Measurements from ENCODE around the gene SMG9. TPM values are rescaled to one million over a fixed set of nuclear protein-coding genes. Genes with fewer than 3 reads are reported as not detected.

The SMG9 gene
- total RNA-seq, 1 experiment from 2014 or later: 23.4 TPM

- no peak for DNase-seq (ENCODE audit: low read depth)
- in situ Hi-C loops (cut with HindIII; ENCODE audit: low pct_unique_long_range_greater_than_20kb, low sequenced_read_pairs): no loop called here
Observed at GRCh38 chr19:43735957-43736356, 18.8 kb downstream of the SMG9 start.

- in situ Hi-C loops (cut with HindIII; ENCODE audit: low pct_unique_long_range_greater_than_20kb, low sequenced_read_pairs): no loop called here
- DNase-seq (ENCODE audit: low read depth): no peak
Observed at GRCh38 chr19:43735013-43735412, 19.7 kb downstream of the SMG9 start.

DNA sequence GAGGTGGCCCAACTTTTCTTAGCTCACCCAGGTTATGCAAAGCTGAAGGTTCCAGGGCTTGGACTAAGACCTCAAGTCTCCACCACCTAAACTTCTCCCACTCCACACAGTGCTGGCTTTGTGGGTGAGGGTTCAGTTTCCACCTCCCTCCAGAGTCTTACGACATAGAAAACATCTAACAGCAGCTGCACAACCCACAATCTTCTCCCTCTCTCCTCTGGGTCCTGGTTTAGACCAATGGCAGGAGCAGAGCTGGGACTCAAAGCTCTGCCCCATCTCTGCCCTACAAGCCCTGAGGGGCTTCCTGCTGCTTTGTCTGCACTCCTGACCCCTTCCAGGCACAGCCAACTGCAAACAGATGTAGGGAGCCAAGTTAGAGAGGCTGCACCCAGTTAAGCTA lies 22.9 kb downstream of the SMG9 start:
- no peak for DNase-seq (ENCODE audit: low read depth)
- in situ Hi-C loops (cut with HindIII; ENCODE audit: low pct_unique_long_range_greater_than_20kb, low sequenced_read_pairs): no loop called here

DNA sequence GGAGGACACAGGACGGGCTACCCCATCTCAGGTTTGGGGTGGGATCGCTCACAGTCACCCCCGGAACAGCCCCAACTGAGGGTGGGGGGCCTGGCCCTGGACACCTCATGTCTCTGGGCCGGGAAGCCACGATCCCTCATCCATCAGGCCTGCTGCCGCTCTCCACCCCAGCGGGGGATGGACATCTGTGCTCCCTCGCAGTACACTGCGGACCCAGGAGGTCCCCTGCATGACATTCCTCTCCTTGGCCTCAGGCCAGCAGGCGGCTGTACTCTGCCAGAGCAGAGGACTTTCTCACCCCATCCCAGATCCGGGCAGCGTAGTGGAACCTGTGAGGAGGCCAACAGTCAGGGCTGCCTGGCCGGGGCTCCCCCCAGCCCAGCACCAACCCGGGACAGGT lies 23.4 kb downstream of the SMG9 start:
- in situ Hi-C loops (cut with HindIII; ENCODE audit: low pct_unique_long_range_greater_than_20kb, low sequenced_read_pairs): no loop called here
- no peak for DNase-seq (ENCODE audit: low read depth)

- DNase-seq (ENCODE audit: low read depth): no peak
- in situ Hi-C loops (cut with HindIII; ENCODE audit: low pct_unique_long_range_greater_than_20kb, low sequenced_read_pairs): no loop called here
Observed at GRCh38 chr19:43729919-43730318, 24.8 kb downstream of the SMG9 start.

DNA sequence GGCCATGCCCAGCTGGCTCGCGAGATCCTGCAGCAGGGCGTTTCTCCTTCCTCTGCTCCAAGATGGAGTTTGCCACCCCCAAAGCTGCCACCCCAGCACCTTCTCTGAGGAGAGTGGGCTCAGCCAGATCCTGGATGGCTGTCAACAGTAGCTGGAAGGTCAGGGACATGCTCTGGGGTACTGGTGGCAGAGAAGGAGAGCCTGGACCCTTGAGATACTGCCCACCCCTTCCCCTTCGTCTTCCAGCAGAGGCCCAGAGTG lies 27.2 kb downstream of the SMG9 start:
- in situ Hi-C loops (cut with HindIII; ENCODE audit: low pct_unique_long_range_greater_than_20kb, low sequenced_read_pairs): no loop called here
- DNase-seq (ENCODE audit: low read depth): no peak

GRCh38 chr19:43726736-43727592 lies 27.8 kb downstream of the SMG9 start:
- in situ Hi-C loops (cut with HindIII; ENCODE audit: low pct_unique_long_range_greater_than_20kb, low sequenced_read_pairs): no loop called here

DNA sequence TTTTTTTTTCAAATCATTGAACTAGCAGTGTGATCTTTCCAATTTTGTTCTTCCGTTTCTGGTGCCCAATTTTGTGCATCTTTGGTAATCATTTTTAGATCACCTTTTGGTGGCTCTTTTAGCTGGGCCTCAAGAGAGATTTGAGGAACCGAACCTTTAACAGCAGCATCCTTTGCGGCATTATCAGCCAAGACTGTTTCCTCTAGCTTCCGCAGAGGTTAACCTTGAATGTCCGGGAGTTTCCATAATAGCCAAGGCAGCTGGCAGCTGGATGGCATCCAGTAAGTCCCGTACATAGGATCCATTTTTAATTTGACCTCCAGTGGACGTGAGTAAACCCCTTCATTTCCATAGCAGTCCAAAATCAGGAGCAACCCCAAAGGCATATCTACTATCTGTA lies 29.3 kb downstream of the SMG9 start:
- in situ Hi-C loops (cut with HindIII; ENCODE audit: low pct_unique_long_range_greater_than_20kb, low sequenced_read_pairs): no loop called here
- DNase-seq (ENCODE audit: low read depth): no peak

More at GRCh38 chr19:43726736-43727592, 27.8 kb downstream of the SMG9 start:
- no peak for DNase-seq (ENCODE audit: low read depth)

GRCh38 chr19:43724896-43725295 lies 29.9 kb downstream of the SMG9 start:
- in situ Hi-C loops (cut with HindIII; ENCODE audit: low pct_unique_long_range_greater_than_20kb, low sequenced_read_pairs): no loop called here
- no peak for DNase-seq (ENCODE audit: low read depth)

DNA sequence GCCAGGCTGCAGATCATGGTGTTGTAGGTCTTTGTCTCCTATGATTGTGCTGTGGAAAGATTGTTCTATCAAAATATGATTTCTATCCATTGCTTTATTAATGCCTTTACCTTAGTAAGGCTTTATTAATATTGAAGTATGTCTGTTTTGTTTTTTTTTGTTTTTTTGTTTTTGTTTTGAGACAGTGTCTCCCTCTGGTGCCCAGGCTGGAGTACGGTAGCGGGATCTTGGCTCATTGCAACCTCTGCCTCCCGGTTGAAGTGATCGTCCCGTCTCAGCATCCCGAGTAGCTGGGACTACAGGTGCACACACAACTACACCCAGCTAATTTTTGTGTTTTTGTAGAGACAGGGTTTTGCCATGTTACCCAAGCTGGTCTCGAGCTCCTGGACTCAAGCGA lies 31.2 kb downstream of the SMG9 start:
- DNase-seq (ENCODE audit: low read depth): no peak
- in situ Hi-C loops (cut with HindIII; ENCODE audit: low pct_unique_long_range_greater_than_20kb, low sequenced_read_pairs): no loop called here

- in situ Hi-C loops (cut with HindIII; ENCODE audit: low pct_unique_long_range_greater_than_20kb, low sequenced_read_pairs): no loop called here
Observed at GRCh38 chr19:43721469-43722048, 33.2 kb downstream of the SMG9 start.

GRCh38 chr19:43720936-43721335 lies 33.8 kb downstream of the SMG9 start:
- in situ Hi-C loops (cut with HindIII; ENCODE audit: low pct_unique_long_range_greater_than_20kb, low sequenced_read_pairs): no loop called here
- DNase-seq (ENCODE audit: low read depth): no peak

More at GRCh38 chr19:43721469-43722048, 33.2 kb downstream of the SMG9 start:
- DNase-seq (ENCODE audit: low read depth): no peak

DNA sequence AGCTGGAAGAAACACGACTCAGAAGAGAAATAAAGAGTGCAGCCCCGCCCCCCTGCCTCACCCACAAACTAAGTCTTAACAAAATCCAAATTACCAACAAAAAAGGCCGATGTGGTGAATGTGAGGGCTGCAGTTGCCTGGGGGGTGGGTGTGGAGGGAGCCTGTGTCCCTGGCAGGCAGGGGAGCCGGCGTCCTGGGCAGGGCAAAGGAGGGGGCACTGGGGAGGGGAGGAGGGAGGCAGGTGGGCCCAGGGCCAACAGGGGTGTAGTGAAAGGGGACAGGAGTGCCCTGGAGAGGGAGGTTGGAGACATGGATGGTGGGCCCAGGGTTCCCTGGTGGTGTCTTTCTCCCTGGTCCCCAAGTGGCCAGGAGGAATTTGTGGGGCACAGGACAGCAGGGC lies 34.8 kb downstream of the SMG9 start:
- no peak for DNase-seq (ENCODE audit: low read depth)
- in situ Hi-C loops (cut with HindIII; ENCODE audit: low pct_unique_long_range_greater_than_20kb, low sequenced_read_pairs): no loop called here

DNA sequence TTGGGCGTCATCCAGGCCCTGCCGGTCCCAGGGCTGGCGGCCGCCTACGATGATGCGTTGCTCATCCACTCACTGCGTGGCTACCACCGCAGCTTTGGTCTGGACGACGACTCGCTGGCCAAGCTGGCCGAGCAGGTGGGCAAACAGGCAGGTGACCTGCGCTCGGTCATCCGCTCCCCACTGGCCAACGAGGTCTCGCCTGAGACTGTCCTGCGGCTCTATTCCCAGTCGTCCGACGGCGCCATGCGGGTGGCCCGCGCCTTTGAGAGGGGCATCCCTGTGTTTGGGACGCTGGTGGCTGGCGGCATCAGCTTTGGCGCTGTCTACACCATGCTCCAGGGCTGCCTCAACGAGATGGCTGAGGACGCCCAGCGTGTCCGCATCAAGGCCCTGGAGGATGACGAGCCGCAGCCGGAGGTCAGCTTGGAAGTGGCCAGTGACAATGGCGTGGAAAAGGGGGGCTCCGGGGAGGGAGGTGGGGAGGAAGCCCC lies 35.3 kb downstream of the SMG9 start:
- no peak for DNase-seq (ENCODE audit: low read depth)
- in situ Hi-C loops (cut with HindIII; ENCODE audit: low pct_unique_long_range_greater_than_20kb, low sequenced_read_pairs): no loop called here

DNA sequence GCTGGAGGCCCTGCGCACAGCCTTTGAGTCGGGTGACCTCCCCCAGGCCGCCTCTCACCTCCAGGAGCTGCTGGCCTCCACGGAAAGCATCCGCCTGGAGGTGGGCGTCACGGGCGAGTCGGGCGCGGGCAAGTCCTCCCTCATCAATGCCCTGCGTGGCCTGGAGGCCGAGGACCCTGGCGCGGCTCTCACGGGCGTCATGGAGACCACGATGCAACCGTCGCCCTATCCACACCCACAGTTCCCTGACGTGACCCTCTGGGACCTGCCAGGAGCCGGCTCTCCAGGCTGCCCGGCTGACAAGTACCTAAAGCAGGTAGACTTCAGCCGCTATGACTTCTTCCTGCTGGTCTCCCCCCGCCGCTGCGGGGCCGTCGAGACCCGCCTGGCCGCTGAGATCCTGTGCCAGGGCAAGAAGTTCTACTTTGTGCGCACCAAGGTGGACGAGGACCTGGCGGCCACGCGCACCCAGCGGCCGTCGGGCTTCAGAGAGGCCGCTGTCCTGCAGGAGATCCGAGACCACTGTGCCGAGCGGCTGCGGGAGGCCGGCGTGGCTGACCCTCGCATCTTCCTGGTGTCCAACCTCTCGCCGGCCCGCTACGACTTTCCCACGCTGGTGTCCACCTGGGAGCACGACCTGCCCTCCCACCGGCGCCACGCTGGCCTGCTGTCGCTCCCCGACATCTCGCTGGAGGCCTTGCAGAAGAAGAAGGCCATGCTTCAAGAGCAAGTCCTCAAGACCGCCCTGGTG lies 36.0 kb downstream of the SMG9 start:
- in situ Hi-C loops (cut with HindIII; ENCODE audit: low pct_unique_long_range_greater_than_20kb, low sequenced_read_pairs): no loop called here
- no peak for DNase-seq (ENCODE audit: low read depth)

GRCh38 chr19:43715776-43716175 lies 39.0 kb downstream of the SMG9 start, which contains the start of gene IRGC:
Gene IRGC (plus strand): TSS chr19:43716076. CDS start chr19:43718559, 2,483 bp downstream.
- in situ Hi-C loops (cut with HindIII; ENCODE audit: low pct_unique_long_range_greater_than_20kb, low sequenced_read_pairs): no loop called here
- DNase-seq (ENCODE audit: low read depth): no peak

DNA sequence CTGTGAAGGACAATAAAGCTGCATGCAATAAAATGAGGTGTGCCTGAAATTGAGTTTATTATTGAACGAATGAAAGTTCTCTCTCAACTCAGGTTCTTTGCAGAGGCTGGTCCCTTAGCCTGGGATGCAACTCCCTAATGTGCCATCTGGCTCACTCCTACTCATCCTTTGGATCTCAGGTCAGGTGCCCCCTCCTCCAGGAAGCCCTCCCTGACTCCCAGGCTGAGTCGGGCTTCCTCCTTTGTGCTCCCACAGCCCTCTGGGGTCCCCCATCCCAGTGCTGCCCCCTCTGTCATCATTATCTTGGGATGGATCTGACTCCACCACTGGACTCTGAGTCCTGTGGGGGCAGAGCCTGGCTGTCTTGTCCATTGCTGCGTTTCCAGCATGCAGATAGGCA lies 41.6 kb downstream of the SMG9 start:
- in situ Hi-C loops (cut with HindIII; ENCODE audit: low pct_unique_long_range_greater_than_20kb, low sequenced_read_pairs): no loop called here
- DNase-seq (ENCODE audit: low read depth): no peak

DNA sequence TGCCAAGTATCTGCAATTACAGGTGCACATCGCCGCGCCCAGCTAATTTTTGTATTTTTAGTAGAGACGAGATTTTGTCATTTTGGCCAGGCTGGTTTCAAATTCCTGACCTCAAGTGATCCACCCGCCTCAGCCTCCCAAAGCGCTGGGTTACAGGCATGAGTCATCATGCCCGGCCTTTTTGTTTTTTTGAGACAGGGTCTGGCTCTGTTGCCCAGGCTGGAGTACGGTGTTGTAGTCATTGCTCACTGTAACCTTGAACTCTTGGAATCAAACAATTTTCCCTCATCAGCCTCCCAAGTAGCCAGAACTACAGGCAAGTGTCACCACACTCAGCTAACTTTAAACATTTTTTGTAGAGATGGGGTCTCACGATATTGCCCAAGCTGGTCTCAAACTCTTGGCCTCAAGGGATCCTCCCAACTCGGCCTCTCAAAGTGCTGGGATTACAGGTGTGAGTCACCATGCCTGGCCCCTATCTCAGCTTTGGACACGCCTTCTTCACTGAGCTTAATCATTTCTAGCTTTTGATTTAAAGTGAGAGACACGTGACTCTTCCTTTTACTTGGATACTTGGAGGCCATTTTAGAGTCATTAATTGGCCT lies 42.9 kb downstream of the SMG9 start:
- peak; percentile 43 for DNase-seq (ENCODE audit: low read depth)
- in situ Hi-C loops (cut with HindIII; ENCODE audit: low pct_unique_long_range_greater_than_20kb, low sequenced_read_pairs): no loop called here

GRCh38 chr19:43708716-43709115 lies 46.0 kb downstream of the SMG9 start:
- DNase-seq (ENCODE audit: low read depth): no peak
- in situ Hi-C loops (cut with HindIII; ENCODE audit: low pct_unique_long_range_greater_than_20kb, low sequenced_read_pairs): no loop called here
